Neural cell (in vitro differentiated cells): ENCODE measurements around the gene GNB1.

Experiments used
- EZH2 ChIP-seq: fragments of 200-600, 300-800 bp; shearing (Covaris generic), sonication (generic); IDR thresholded peaks from 2 replicates; pipeline ENCODE4 v1.6.1; 2014; ENCODE audit warnings: antibody characterized with exemption, low read length, borderline replicate concordance, mild to moderate bottlenecking; ENCODE audit not compliant: insufficient read depth, poor library complexity, severe bottlenecking
- MXI1 ChIP-seq: fragments of 450-650 bp; conservative IDR thresholded peaks from 2 replicates; pipeline ENCODE4 v1.6.1; 2014; ENCODE audit warnings: antibody characterized with exemption, mild to moderate bottlenecking; ENCODE audit not compliant: poor library complexity, severe bottlenecking
- POLR2AphosphoS5 ChIP-seq: IDR thresholded peaks from 2 replicates; pipeline ENCODE4 v1.6.1; 2012
- RAD21 ChIP-seq: fragments of 450-650 bp; conservative IDR thresholded peaks from 2 replicates; pipeline ENCODE4 v1.6.1; 2014; ENCODE audit warnings: antibody characterized with exemption, mild to moderate bottlenecking, moderate library complexity
- SMC3 ChIP-seq: fragments of 450-650 bp; conservative IDR thresholded peaks from 2 replicates; pipeline ENCODE4 v1.6.1; 2014; ENCODE audit warnings: antibody characterized with exemption, mild to moderate bottlenecking, moderate library complexity; ENCODE audit not compliant: poor library complexity
- TAF1 ChIP-seq: IDR thresholded peaks from 2 replicates; pipeline ENCODE4 v1.6.1; 2012; ENCODE audit warnings: low read depth
- TF ChIP-seq, protein P1 (sequence below): IDR thresholded peaks from 2 replicates; pipeline ENCODE4 v1.6.1; 2012; ENCODE audit warnings: borderline replicate concordance
- TF ChIP-seq, protein P2 (sequence below): fragments of 450-650 bp; IDR thresholded peaks from 2 replicates; pipeline ENCODE4 v1.5.1; 2014; ENCODE audit warnings: antibody characterized with exemption, mild to moderate bottlenecking, moderate library complexity; ENCODE audit not compliant: poor library complexity, severe bottlenecking

DNA sequence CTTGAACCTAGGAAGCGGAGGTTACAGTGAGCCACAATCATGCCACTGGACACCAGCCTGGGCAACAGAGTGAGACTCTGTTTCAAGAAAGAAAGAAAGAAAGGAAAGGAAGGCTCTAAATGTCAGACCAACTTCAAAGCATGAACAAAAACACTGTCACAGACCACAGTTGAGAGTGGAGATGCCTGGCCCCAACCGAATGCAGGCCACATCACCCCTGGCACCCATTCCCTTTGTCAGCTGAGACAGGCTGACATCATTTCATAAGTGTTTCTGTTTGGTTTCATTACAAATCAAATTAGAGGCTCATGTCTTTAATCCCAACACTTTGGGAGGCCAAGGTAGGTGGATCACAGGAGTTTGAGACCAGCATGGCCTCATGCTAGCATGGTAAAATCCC, 84.0 kb downstream of the GNB1 start:
- TF ChIP-seq, protein P1, sequence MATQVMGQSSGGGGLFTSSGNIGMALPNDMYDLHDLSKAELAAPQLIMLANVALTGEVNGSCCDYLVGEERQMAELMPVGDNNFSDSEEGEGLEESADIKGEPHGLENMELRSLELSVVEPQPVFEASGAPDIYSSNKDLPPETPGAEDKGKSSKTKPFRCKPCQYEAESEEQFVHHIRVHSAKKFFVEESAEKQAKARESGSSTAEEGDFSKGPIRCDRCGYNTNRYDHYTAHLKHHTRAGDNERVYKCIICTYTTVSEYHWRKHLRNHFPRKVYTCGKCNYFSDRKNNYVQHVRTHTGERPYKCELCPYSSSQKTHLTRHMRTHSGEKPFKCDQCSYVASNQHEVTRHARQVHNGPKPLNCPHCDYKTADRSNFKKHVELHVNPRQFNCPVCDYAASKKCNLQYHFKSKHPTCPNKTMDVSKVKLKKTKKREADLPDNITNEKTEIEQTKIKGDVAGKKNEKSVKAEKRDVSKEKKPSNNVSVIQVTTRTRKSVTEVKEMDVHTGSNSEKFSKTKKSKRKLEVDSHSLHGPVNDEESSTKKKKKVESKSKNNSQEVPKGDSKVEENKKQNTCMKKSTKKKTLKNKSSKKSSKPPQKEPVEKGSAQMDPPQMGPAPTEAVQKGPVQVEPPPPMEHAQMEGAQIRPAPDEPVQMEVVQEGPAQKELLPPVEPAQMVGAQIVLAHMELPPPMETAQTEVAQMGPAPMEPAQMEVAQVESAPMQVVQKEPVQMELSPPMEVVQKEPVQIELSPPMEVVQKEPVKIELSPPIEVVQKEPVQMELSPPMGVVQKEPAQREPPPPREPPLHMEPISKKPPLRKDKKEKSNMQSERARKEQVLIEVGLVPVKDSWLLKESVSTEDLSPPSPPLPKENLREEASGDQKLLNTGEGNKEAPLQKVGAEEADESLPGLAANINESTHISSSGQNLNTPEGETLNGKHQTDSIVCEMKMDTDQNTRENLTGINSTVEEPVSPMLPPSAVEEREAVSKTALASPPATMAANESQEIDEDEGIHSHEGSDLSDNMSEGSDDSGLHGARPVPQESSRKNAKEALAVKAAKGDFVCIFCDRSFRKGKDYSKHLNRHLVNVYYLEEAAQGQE, result no peak
- TF ChIP-seq, protein P2, sequence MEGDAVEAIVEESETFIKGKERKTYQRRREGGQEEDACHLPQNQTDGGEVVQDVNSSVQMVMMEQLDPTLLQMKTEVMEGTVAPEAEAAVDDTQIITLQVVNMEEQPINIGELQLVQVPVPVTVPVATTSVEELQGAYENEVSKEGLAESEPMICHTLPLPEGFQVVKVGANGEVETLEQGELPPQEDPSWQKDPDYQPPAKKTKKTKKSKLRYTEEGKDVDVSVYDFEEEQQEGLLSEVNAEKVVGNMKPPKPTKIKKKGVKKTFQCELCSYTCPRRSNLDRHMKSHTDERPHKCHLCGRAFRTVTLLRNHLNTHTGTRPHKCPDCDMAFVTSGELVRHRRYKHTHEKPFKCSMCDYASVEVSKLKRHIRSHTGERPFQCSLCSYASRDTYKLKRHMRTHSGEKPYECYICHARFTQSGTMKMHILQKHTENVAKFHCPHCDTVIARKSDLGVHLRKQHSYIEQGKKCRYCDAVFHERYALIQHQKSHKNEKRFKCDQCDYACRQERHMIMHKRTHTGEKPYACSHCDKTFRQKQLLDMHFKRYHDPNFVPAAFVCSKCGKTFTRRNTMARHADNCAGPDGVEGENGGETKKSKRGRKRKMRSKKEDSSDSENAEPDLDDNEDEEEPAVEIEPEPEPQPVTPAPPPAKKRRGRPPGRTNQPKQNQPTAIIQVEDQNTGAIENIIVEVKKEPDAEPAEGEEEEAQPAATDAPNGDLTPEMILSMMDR, result no peak
- TF ChIP-seq POLR2AphosphoS5 (no peak), SMC3 (no peak), MXI1 (no peak), TAF1 (no peak), EZH2 (no peak), RAD21 (no peak)
